Muscle layer of duodenum (tissue), 2 donors: Measurements from ENCODE around the gene STK4.

Source experiments
- H3K27ac ChIP-seq: one replicate; pipeline ENCODE4 v1.7.0; 2013; ENCODE audit warnings: mild to moderate bottlenecking, low read length
- H3K27me3 ChIP-seq: one replicate; pipeline ENCODE4 v1.7.0; 2013; ENCODE audit warnings: low read depth, mild to moderate bottlenecking, control low read depth, low read length
- H3K36me3 ChIP-seq, 2 donors: one replicate each; pipeline ENCODE4 v1.7.0; 2013; ENCODE audit warnings: low read length in 2 of 2, control low read depth in 1 of 2, mild to moderate bottlenecking in 1 of 2; ENCODE audit not compliant: insufficient read depth in 2 of 2, control insufficient read depth in 1 of 2
- H3K4me1 ChIP-seq, 2 donors: one replicate each; pipeline ENCODE4 v1.7.0; 2013; ENCODE audit warnings: low read length in 2 of 2, mild to moderate bottlenecking in 2 of 2, control low read depth in 1 of 2, moderate library complexity in 1 of 2; ENCODE audit not compliant: insufficient read depth in 2 of 2, control insufficient read depth in 1 of 2
- H3K4me3 ChIP-seq, 2 donors: one replicate each; pipeline ENCODE4 v1.7.0; 2013; ENCODE audit warnings: low read length in 2 of 2, low read depth in 1 of 2, mild to moderate bottlenecking in 1 of 2
- H3K9me3 ChIP-seq, 2 donors: one replicate each; pipeline ENCODE4 v1.7.0; 2013; ENCODE audit warnings: low read length in 2 of 2, control low read depth in 1 of 2, mild to moderate bottlenecking in 1 of 2; ENCODE audit not compliant: control insufficient read depth in 1 of 2
- donor health status: healthy.

The STK4 gene

GRCh38 chr20:45090481-45090880 is 124.2 kb downstream of the STK4 start:
- no peak overlapping the region for H3K4me3 ChIP-seq
- H3K9me3 ChIP-seq, result no peaks in the 10 kb centered on the region
- no peak overlapping the region for H3K27ac ChIP-seq

GRCh38 chr20:45091366-45091765 is 125.1 kb downstream of the STK4 start:
- H3K4me1 ChIP-seq, result no peaks in the 10 kb centered on the region

More at GRCh38 chr20:45090481-45090880, 124.2 kb downstream of the STK4 start:
- Histone ChIP-seq H3K27me3 (no peaks in the 10 kb centered on the region), H3K4me1 (no peaks in the 10 kb centered on the region), H3K36me3 (peaks cover 0 to 6% of the 10 kb centered on the region in 2 donors)

DNA sequence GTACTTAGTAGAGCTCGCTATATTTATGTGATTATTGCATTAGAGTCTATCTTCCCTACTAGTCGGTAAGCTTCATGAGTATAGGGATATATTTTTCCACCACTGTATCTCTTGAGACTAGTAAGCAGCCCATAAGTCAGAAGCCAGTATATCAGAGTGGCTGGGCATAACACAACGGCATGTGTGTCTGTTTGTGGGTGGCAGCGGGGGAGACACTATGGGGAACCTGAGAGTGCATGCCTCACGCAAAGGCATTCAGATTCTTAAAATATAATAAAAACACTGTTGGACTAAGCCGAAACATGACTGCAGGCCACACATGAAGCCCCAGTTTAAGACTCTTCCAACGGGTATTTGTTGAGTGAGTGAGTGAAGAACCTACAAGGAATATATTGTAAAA is 126.6 kb downstream of the STK4 start:
- Histone ChIP-seq H3K36me3 (no peaks in the 10 kb centered on the region), H3K27ac (no peak overlapping the region), H3K4me3 (no peak overlapping the region), H3K9me3 (no peaks in the 10 kb centered on the region), H3K27me3 (peaks cover 14% of the 10 kb centered on the region), H3K4me1 (peaks cover 0 to 7% of the 10 kb centered on the region in 2 donors)

More at GRCh38 chr20:45091366-45091765, 125.1 kb downstream of the STK4 start:
- no peak overlapping the region for H3K27ac ChIP-seq
- peaks cover 1% of the 10 kb centered on the region for H3K27me3 ChIP-seq
- H3K36me3 ChIP-seq, result no peaks in the 10 kb centered on the region
- no peak overlapping the region for H3K4me3 ChIP-seq
- no peaks in the 10 kb centered on the region for H3K9me3 ChIP-seq

DNA sequence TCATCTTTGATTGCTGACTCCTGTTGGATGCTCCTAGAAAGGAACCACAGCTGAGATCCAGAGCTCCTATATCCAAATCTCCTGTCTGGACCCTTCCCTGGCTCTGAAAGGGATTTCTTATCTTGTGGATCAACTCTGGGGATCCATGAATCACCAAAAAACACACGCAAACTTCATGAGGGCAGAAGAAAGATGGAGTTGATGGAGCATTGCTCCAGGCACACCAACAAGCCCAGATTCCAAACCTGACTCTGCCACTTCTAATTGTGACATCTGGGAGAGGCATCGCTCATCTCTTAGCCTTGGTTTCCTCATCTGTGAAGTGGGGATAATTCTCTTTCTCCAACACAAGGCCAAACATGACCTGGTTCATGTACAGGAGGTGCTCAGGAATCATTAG is 127.9 kb downstream of the STK4 start:
- Histone ChIP-seq H3K9me3 (no peaks in the 10 kb centered on the region), H3K4me1 (peaks cover 0 to 11% of the 10 kb centered on the region in 2 donors), H3K27me3 (peaks cover 23% of the 10 kb centered on the region), H3K4me3 (no peak overlapping the region), H3K27ac (no peak overlapping the region), H3K36me3 (no peaks in the 10 kb centered on the region)

- Histone ChIP-seq H3K4me3 (no peak overlapping the region), H3K4me1 (peaks cover 0 to 11% of the 10 kb centered on the region in 2 donors), H3K9me3 (no peaks in the 10 kb centered on the region), H3K36me3 (no peaks in the 10 kb centered on the region), H3K27ac (no peak overlapping the region), H3K27me3 (peaks cover 29% of the 10 kb centered on the region)
Measured at GRCh38 chr20:45094864-45095574, 128.7 kb downstream of the STK4 start.

DNA sequence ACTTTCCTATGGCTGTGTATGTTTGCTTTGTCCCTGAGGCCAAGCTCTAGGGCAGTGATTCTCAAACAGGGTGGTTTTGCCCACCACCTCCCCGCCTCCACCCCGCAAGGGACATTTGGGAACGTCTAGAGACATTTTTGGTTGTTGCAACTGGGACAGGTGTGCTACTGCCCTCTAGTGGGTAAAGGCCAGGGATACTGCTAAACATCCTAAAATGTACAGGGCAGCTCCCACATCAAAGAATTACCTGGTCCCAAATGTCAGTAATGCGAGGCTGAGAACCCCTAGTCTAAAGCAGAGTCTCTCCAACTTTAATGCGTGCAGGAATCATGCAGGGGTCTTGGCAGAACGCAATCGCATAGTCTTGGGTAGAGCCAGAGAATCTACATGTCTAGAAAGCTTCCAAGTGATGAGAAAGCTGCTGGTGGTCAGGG is 129.5 kb downstream of the STK4 start:
- Histone ChIP-seq H3K4me3 (no peak overlapping the region), H3K9me3 (no peaks in the 10 kb centered on the region), H3K36me3 (no peaks in the 10 kb centered on the region), H3K27ac (no peak overlapping the region), H3K27me3 (peaks cover 32% of the 10 kb centered on the region), H3K4me1 (peaks cover 0 to 14% of the 10 kb centered on the region in 2 donors)

DNA sequence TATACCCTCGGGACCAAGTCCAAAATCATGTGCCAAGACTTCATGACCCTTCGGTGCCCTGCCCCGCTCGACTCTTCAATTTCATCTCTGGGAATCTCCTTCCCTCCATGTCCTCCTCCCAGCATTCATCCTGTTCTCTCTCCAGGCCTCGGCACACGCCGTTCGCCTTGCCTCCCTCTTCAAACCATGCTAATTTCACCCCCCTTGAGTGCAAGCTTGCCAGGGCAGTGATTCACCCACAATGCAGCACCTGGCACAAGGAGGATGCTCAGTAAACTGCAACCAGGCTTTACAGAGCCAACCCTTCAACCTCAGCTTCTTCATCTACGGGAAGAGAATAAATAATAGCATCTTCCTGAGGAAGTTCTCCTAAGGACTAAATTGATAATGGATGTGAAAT is 130.5 kb downstream of the STK4 start:
- Histone ChIP-seq H3K9me3 (no peaks in the 10 kb centered on the region), H3K27me3 (peaks cover 32% of the 10 kb centered on the region), H3K4me3 (no peak overlapping the region), H3K4me1 (peaks cover 0 to 15% of the 10 kb centered on the region in 2 donors), H3K27ac (no peak overlapping the region), H3K36me3 (no peaks in the 10 kb centered on the region)

GRCh38 chr20:45097485-45098102 is 131.3 kb downstream of the STK4 start:
- peaks cover 0 to 15% of the 10 kb centered on the region in 2 donors for H3K4me1 ChIP-seq
- no peak overlapping the region for H3K27ac ChIP-seq
- H3K36me3 ChIP-seq, result no peaks in the 10 kb centered on the region
- peaks cover 32% of the 10 kb centered on the region for H3K27me3 ChIP-seq
- H3K4me3 ChIP-seq, result peak overlapping the region in 1 of 2 donors; percentile 51
- no peaks in the 10 kb centered on the region for H3K9me3 ChIP-seq

- Histone ChIP-seq H3K9me3 (no peaks in the 10 kb centered on the region), H3K4me3 (peak overlapping the region in 1 of 2 donors; percentile 51), H3K36me3 (no peaks in the 10 kb centered on the region), H3K4me1 (peaks cover 0 to 15% of the 10 kb centered on the region in 2 donors), H3K27ac (no peak overlapping the region), H3K27me3 (peaks cover 32% of the 10 kb centered on the region)
Measured at GRCh38 chr20:45098103-45098773, 131.9 kb downstream of the STK4 start.

GRCh38 chr20:45100563-45101245 is 134.4 kb downstream of the STK4 start, which contains the start of gene KCNS1:
KCNS1 (minus strand) TSS chr20:45101127; CDS start chr20:45099236, 1,891 bp downstream.
- Histone ChIP-seq H3K4me3 (no peak within 1 kb of the TSS), H3K27me3 (peaks cover 32% of the 10 kb centered on the region), H3K27ac (no peak within 1 kb of the TSS)

More at GRCh38 chr20:45100563-45101245, 134.4 kb downstream of the STK4 start, which contains the start of gene KCNS1:
- H3K4me1 ChIP-seq, result peaks cover 0 to 15% of the 10 kb centered on the region in 2 donors
- H3K36me3 ChIP-seq, result no peaks in the 10 kb centered on the region
- H3K9me3 ChIP-seq, result no peaks in the 10 kb centered on the region
